Retinal pigment epithelial cell (primary cell): ENCODE data around the gene SYT2.
"Not testable (repeated sequence)": the region's sequence is repeated elsewhere in the genome, so short reads cannot be mapped to it uniquely, and the experiment has no call there.

Source experiments
- DNase-seq: peaks from one replicate; pipeline ENCODE4 v3.0.0-alpha.2; 2010; ENCODE audit warnings: low read depth
- H3K4me3 ChIP-seq: 2 replicates; pipeline ENCODE4 v1.5.1; 2011; ENCODE audit warnings: mild to moderate bottlenecking, low read length, control low read depth, moderate library complexity
- TF ChIP-seq, protein P1 (sequence below): conservative IDR thresholded peaks from 2 replicates; pipeline ENCODE4 v1.5.1; 2011; ENCODE audit warnings: low read depth, low read length, control low read depth, inconsistent platforms

Gene SYT2

DNA sequence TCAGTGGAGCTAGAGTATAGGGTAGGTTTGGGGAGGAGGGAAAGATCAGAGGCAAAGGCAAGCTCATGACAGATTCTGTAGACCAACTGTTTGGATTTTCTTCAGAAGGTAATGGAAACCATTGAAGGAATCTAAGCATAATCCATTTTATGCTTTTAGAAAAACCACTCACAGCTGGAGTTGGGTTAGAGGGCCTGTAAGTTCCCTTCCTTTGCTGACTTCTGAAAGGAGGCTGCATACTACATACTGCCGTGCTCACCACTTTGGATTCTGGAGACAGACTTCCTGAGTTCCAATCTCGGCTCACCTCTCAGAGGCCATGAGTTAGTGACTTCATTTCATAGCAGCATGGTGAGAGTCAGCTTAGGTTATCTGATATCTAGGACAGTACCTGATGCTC lies 6.4 kb upstream of the SYT2 start:
- DNase-seq, result no peak
- no peak overlapping the region for H3K4me3 ChIP-seq
- TF ChIP-seq, protein P1, sequence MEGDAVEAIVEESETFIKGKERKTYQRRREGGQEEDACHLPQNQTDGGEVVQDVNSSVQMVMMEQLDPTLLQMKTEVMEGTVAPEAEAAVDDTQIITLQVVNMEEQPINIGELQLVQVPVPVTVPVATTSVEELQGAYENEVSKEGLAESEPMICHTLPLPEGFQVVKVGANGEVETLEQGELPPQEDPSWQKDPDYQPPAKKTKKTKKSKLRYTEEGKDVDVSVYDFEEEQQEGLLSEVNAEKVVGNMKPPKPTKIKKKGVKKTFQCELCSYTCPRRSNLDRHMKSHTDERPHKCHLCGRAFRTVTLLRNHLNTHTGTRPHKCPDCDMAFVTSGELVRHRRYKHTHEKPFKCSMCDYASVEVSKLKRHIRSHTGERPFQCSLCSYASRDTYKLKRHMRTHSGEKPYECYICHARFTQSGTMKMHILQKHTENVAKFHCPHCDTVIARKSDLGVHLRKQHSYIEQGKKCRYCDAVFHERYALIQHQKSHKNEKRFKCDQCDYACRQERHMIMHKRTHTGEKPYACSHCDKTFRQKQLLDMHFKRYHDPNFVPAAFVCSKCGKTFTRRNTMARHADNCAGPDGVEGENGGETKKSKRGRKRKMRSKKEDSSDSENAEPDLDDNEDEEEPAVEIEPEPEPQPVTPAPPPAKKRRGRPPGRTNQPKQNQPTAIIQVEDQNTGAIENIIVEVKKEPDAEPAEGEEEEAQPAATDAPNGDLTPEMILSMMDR, result no peak

GRCh38 chr1:202714202-202714601 lies 3.9 kb upstream of the SYT2 start:
- H3K4me3 ChIP-seq, DNase-seq: not testable (repeated sequence)

GRCh38 chr1:202713110-202713509 lies 2.9 kb upstream of the SYT2 start:
- no peak overlapping the region for H3K4me3 ChIP-seq
- no peak for DNase-seq
- TF ChIP-seq, protein P1, result no peak

- no peak overlapping the region for H3K4me3 ChIP-seq
- TF ChIP-seq, protein P1, result no peak
- no peak for DNase-seq
Observed at GRCh38 chr1:202711949-202712635, 1.8 kb upstream of the SYT2 start.

DNA sequence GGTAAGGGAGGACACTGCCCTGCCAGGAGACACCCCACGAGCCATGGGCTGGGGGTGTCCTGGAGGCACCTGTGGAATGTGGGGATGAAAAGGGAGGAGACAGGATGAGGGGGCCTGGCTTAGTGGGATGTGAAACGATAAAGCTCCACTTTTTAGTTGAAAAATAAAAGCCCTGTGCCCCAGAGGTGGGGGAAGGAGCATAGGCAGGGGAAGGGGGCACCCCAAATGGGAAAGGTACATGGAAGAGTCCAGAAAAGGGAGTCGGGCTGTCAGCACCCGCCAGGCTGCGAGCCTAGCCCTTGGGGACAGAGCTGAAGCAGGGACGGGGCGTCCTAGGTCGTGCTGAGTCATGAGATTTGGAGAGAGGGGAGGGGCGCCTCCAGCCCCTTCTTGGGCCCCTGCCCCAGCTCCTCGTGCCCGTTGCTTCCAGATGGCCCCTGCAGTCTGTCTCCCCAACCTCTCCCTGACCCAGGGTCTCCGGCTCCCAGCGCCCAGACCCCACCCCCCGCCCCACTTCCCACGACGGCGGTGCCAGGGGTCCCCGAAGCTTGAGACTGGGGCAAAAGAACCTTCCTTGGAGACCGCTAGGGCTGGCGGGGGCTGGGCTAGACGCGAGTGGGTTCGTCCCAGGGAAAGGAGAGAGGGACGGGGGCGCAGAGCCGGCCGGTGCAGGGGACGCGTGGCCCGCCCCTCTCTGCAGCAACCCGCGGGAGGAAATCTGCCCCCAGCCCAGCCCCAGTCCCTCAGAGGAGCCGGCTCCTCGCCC lies 795 bp downstream of the SYT2 start:
- DNase-seq, result no peak
- TF ChIP-seq, protein P1, result no peak
- no peak overlapping the region for H3K4me3 ChIP-seq

- TF ChIP-seq, protein P1, result no peak
- no peak for DNase-seq
- H3K4me3 ChIP-seq, result no peak overlapping the region
Observed at GRCh38 chr1:202708456-202709275, 1.6 kb downstream of the SYT2 start.

DNA sequence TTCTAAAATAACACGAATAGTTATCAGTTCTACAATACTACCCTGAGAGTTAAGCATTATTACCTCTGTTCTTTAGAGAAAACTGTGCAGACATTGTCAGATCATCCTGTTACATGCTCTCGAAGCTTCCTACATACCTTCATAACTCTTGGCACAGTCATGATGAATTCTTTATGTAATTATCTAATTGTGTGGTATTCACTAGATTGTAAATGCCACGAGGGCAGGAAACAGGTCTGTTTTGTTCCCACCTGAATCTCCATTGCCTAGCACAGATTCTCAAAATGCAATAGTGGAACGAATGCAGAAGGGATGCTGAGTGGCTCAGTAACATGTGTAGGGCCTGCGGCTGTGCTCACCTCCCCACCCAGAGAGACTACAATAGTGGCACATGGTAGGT lies 3.4 kb downstream of the SYT2 start:
- DNase-seq, result no peak
- TF ChIP-seq, protein P1, result no peak

More for the DNA sequence above, 3.4 kb downstream of the SYT2 start:
- no peak overlapping the region for H3K4me3 ChIP-seq
